Adrenal gland (tissue), 5 donors: ENCODE measurements around the gene COMMD9.

Experiments used
- POLR2A ChIP-seq, 2 donors: fragments of 450-650 bp; IDR thresholded peaks; one replicate each; pipeline ENCODE4 v1.6.1; 2017; ENCODE audit warnings: antibody characterized with exemption in 2 of 2, mild to moderate bottlenecking in 2 of 2, moderate library complexity in 1 of 2
- TF ChIP-seq, protein P1 (sequence below), 6 experiments: fragments of 450-650 bp in 4 of 6; fragments of 200-600 bp in 2 of 6; sonication (generic) in 1 of 6; IDR thresholded peaks; 1 replicate in 5 of 6; 2 replicates in 1 of 6; pipeline versions ENCODE4 v1.5.1 to v1.8.0; 2016 to 2021; ENCODE audit warnings: antibody characterized with exemption in 6 of 6, mild to moderate bottlenecking in 2 of 6, moderate library complexity in 1 of 6
- donor health status: DM: no; HTN: no; CAD: no.

DNA sequence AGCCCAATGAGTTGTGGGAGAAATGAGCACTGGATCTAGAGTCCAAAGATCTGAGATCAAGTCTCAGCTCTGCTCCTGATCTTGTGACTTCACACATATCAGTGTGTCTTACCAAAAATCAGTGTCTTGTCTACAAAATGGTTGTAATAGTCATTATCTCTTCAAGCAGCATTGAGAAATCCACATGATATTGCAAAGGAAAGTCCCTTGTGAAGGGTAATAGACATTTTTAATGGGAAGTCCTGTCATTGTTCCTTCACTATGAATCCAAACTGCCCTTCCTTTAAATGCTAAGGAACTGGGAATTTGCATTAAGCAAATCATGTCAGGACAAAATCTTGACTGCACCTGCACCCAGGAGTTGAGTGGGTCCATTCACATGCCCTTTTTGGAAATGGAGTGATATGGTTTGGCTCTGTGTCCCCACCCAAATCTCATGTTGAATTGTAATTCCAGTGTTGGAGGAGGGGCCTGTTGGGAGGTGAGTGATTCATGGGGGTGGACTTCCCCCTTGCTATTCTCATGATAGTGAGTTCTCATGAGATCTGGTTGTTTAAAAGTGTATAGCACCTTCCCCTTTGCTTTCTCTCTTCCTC, 51.1 kb downstream of the COMMD9 start:
- TF ChIP-seq, protein P1, sequence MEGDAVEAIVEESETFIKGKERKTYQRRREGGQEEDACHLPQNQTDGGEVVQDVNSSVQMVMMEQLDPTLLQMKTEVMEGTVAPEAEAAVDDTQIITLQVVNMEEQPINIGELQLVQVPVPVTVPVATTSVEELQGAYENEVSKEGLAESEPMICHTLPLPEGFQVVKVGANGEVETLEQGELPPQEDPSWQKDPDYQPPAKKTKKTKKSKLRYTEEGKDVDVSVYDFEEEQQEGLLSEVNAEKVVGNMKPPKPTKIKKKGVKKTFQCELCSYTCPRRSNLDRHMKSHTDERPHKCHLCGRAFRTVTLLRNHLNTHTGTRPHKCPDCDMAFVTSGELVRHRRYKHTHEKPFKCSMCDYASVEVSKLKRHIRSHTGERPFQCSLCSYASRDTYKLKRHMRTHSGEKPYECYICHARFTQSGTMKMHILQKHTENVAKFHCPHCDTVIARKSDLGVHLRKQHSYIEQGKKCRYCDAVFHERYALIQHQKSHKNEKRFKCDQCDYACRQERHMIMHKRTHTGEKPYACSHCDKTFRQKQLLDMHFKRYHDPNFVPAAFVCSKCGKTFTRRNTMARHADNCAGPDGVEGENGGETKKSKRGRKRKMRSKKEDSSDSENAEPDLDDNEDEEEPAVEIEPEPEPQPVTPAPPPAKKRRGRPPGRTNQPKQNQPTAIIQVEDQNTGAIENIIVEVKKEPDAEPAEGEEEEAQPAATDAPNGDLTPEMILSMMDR (IDR thresholded peaks at IDR 0.05): no peak
- no peak for TF ChIP-seq POLR2A (IDR thresholded peaks at IDR 0.05)
